Bladder microvascular endothelial cell (primary cell): ENCODE data around the gene PPT1. TPM values are rescaled to one million over a fixed set of nuclear protein-coding genes. Genes with fewer than 3 reads are reported as not detected.

ENCODE experiments used
- total RNA-seq: library from RNA; depleted of rRNA; stranded (reverse); fragments of >200 nt; gene quantifications from 2 replicates; pipeline ENCODE4 v1.2.3, GENCODE V29; 2014

Gene PPT1
- total RNA-seq = 42.7 and 69.1 TPM in 2 replicates

DNA sequence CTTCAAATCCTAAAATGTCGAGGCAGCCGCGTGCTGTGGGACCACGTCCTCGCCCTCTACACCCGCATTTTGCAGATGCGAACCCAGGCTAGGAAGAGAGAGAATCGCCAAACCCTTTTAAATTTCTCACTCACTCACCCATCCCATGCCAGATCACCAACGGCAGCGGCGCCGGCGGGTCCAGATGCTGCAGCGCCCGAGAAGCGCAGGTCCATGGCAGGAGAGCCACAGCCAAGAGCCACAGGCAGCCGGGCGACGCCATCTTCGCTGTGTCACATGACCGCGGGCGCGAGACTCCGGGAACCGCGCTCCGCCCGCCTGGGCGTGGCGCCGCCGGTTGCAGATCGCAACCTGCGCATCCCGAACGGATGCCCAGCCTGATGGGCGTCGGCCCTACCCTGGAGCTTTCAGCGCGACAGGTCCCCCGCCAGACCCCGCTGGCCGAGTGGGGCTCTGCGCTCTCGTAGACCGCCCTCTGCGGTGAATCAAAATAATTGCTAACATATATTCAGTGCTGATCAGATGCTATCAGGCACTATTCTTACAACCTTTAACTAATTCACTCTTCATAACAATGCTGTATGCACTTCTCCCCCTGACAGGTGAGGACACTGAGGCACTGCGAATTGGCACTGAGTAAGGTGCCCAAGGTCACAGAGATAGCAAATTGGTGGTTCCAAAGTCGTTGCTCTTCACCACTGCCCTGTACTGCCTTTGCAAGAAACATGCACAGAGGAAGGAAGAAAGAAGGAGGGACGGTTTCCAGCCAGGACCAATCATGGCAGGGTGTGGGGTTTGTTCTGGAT, at the start of gene PPT1:
TSS of gene PPT1 (minus strand) at position 276 of the 806 bp plus-strand sequence. CDS start at position 262, 14 bp downstream.

DNA sequence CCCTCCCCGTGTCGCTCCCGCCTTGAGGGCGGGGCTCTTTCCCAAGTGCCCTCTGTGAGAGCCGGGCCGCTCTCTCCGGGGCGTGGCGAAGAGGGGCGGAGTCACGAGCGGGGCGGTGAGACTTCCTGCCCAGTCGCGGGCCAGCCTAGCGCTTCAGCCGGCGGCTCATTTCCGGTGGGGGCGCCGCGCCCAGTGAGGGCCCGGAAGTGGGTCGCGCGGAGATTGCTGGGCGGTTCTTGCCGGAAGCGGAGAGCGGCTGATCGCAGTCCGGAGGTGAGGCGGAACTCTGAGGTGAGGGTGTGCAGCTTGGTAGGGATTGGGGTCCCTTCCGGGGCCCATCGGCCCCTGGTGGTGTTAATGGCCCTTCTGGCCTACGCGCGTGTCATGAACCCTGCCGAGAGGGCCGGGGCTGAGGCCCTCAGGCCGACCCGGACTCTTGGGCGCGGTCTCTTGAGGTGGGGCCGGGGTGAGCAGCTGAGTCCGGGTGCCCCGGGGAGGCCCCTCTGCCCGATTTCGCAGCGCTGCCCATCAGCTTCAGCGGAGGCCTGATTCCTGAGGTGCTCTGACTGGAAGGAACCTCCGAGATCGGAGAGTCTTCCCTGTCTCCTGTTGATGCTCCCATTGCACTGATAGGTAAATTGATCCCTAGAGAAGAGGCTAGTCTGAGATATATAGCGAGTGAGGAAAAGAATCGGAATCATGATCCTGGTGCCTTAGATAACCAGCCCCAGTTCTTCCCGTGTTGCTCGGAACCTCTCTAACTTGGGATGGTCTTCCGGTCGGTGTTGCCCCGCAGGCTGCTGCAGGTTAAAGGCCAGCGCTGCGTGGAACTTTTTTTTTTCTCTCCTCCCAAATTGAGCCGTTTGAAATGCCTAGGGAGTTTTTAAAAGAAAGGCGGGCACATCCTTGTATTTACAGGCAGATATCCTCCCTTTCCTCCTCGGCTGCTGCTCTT, 56.3 kb downstream of the PPT1 start, which contains the start of gene CAP1:
TSS of gene CAP1 (plus strand) at position 219 of the 955 bp plus-strand sequence. CDS start 18,618 bp downstream, outside the sequence.

Other genes with a start within 250 kb of the PPT1 start
- 15.2 and 16.7 TPM in 2 replicates for gene TRIT1, start 213.7 kb downstream of the PPT1 start, total RNA-seq
- 0.16 and 0.44 TPM in 2 replicates for gene MYCL, start 195.3 kb downstream of the PPT1 start, total RNA-seq
- gene MFSD2A, start 142.1 kb downstream of the PPT1 start, total RNA-seq = 0.13 and 0.32 TPM in 2 replicates
- gene CAP1, start 56.5 kb downstream of the PPT1 start, total RNA-seq = 339 and 495 TPM in 2 replicates
- 11.2 and 25.4 TPM in 2 replicates for gene RLF, start 64.1 kb upstream of the PPT1 start, total RNA-seq
- gene TMCO2, start 150.7 kb upstream of the PPT1 start, total RNA-seq = 0.16 TPM in 1 of 2 replicates, not detected in the other
- 46.3 and 64.7 TPM in 2 replicates for gene ZMPSTE24, start 161.0 kb upstream of the PPT1 start, total RNA-seq
- gene COL9A2, start 220.0 kb upstream of the PPT1 start, total RNA-seq = 0.16 and 0.63 TPM in 2 replicates